ENCODE data around the gene IFNA5.

The IFNA5 gene

GRCh38 chr9:21294364-21294774 lies 10.7 kb downstream of the IFNA5 start:
- DNase-seq (ENCODE audit: low read depth) = no peak

- no peak for DNase-seq (ENCODE audit: low read depth)
Measured at GRCh38 chr9:21289848-21290247, 15.3 kb downstream of the IFNA5 start.

GRCh38 chr9:21287280-21287679 lies 17.8 kb downstream of the IFNA5 start:
- DNase-seq (ENCODE audit: low read depth) = no peak

- no peak for DNase-seq (ENCODE audit: low read depth)
Measured at GRCh38 chr9:21286659-21287058, 18.5 kb downstream of the IFNA5 start.

GRCh38 chr9:21286099-21286498 lies 19.0 kb downstream of the IFNA5 start:
- no peak for DNase-seq (ENCODE audit: low read depth)

GRCh38 chr9:21281275-21281674 lies 23.8 kb downstream of the IFNA5 start:
- no peak for DNase-seq (ENCODE audit: low read depth)

- no peak for DNase-seq (ENCODE audit: low read depth)
Measured at GRCh38 chr9:21268347-21268657, 36.8 kb downstream of the IFNA5 start.

GRCh38 chr9:21267485-21268346 lies 37.4 kb downstream of the IFNA5 start:
- DNase-seq (ENCODE audit: low read depth) = no peak

- DNase-seq (ENCODE audit: low read depth) = no peak
Measured at GRCh38 chr9:21266733-21267484, 38.2 kb downstream of the IFNA5 start.

- DNase-seq (ENCODE audit: low read depth) = no peak
Measured at GRCh38 chr9:21265421-21266189, 39.5 kb downstream of the IFNA5 start.

GRCh38 chr9:21255538-21256212 lies 49.4 kb downstream of the IFNA5 start:
- DNase-seq (ENCODE audit: low read depth) = no peak

Measured in activated T-cell treated with anti-CD3 and anti-CD28 coated beads for 24 hours (primary cell).